HEK293 (cell line): ENCODE results near the gene OPHN1.
"Not testable (repeated sequence)": the region's sequence is repeated elsewhere in the genome, so short reads cannot be mapped to it uniquely, and the experiment has no call there.

Experiments
- HOXA7 ChIP-seq: sonication (generic); formaldehyde crosslinking; IDR thresholded peaks from 2 replicates; pipeline ENCODE4 v1.8.1; 2022; ENCODE audit warnings: missing genetic modification reagents, borderline replicate concordance
- OVOL3 ChIP-seq: fragments of 450-650 bp; formaldehyde crosslinking; IDR thresholded peaks from 2 replicates; pipeline ENCODE4 v1.5.1; 2016; ENCODE audit warnings: missing biosample characterization, missing genetic modification characterization
- SCRT1 ChIP-seq: fragments of 450-650 bp; formaldehyde crosslinking; IDR thresholded peaks from 2 replicates; pipeline ENCODE4 v1.5.1; 2016; ENCODE audit warnings: missing biosample characterization, missing genetic modification characterization, borderline replicate concordance
- SP2 ChIP-seq: fragments of 450-650 bp; formaldehyde crosslinking; IDR thresholded peaks from 2 replicates; pipeline ENCODE4 v1.5.1; 2016; ENCODE audit warnings: missing biosample characterization, missing genetic modification characterization
- TCF7L2 ChIP-seq: IDR thresholded peaks from 2 replicates; pipeline ENCODE4 v1.6.1; 2011; ENCODE audit warnings: low read depth, mild to moderate bottlenecking, inconsistent platforms, low read length, moderate library complexity, borderline replicate concordance
- ZNF433 ChIP-seq: fragments of 450-650 bp; formaldehyde crosslinking; IDR thresholded peaks from 2 replicates; pipeline ENCODE4 v1.5.1; 2016; ENCODE audit warnings: missing biosample characterization, missing genetic modification characterization, low read depth
- TF ChIP-seq, protein P1 (sequence below): fragments of 450-650 bp; formaldehyde crosslinking; IDR thresholded peaks from 2 replicates; pipeline ENCODE4 v1.5.1; 2016; ENCODE audit warnings: missing biosample characterization, missing genetic modification characterization
- TF ChIP-seq, protein P2 (sequence below): fragments of 450-650 bp; formaldehyde crosslinking; IDR thresholded peaks from 2 replicates; pipeline ENCODE4 v1.5.1; 2016; ENCODE audit warnings: missing biosample characterization, missing genetic modification characterization

DNA sequence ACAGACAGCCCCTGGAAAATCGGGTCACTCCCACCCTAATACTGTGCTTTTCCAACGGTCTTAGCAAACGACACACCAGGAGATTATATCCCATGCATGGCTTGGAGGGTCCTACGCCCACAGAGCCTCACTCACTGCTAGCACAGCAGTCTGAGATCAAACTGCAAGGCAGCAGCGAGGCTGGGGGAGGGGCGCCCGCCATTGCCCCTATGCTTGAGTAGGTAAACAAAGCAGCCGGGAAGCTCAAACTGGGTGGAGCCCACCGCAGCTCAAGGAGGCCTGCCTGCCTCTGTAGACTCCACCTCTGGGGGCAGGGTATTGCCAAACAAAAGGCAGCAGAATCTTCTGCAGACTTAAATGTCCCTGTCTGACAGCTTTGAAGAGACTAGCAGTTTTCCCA is 168.5 kb downstream of the OPHN1 start:
- TF ChIP-seq, protein P1, sequence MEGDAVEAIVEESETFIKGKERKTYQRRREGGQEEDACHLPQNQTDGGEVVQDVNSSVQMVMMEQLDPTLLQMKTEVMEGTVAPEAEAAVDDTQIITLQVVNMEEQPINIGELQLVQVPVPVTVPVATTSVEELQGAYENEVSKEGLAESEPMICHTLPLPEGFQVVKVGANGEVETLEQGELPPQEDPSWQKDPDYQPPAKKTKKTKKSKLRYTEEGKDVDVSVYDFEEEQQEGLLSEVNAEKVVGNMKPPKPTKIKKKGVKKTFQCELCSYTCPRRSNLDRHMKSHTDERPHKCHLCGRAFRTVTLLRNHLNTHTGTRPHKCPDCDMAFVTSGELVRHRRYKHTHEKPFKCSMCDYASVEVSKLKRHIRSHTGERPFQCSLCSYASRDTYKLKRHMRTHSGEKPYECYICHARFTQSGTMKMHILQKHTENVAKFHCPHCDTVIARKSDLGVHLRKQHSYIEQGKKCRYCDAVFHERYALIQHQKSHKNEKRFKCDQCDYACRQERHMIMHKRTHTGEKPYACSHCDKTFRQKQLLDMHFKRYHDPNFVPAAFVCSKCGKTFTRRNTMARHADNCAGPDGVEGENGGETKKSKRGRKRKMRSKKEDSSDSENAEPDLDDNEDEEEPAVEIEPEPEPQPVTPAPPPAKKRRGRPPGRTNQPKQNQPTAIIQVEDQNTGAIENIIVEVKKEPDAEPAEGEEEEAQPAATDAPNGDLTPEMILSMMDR (tag by site-specific recombination), result not testable (repeated sequence)
- TF ChIP-seq, protein P2, sequence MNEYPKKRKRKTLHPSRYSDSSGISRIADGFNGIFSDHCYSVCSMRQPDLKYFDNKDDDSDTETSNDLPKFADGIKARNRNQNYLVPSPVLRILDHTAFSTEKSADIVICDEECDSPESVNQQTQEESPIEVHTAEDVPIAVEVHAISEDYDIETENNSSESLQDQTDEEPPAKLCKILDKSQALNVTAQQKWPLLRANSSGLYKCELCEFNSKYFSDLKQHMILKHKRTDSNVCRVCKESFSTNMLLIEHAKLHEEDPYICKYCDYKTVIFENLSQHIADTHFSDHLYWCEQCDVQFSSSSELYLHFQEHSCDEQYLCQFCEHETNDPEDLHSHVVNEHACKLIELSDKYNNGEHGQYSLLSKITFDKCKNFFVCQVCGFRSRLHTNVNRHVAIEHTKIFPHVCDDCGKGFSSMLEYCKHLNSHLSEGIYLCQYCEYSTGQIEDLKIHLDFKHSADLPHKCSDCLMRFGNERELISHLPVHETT, result not testable (repeated sequence)
- not testable (repeated sequence) for TF ChIP-seq TCF7L2; ZNF433; SCRT1; SP2 (tag by site-specific recombination); OVOL3 (tag by site-specific recombination); HOXA7 (CRISPR knock-in tag)
